HG02571 (cell line): ENCODE results near the gene NELFB.
A peak's percentile ranks its signal among the peaks of the same experiment; 100 is the strongest.

Experiments
- ATAC-seq: cut with Tn5 transposase; IDR thresholded peaks from one replicate; pipeline ENCODE4 v1.9.1; 2021; ENCODE audit warnings: mild to moderate bottlenecking, moderate library complexity; ENCODE audit not compliant: unreplicated experiment

The NELFB gene

DNA sequence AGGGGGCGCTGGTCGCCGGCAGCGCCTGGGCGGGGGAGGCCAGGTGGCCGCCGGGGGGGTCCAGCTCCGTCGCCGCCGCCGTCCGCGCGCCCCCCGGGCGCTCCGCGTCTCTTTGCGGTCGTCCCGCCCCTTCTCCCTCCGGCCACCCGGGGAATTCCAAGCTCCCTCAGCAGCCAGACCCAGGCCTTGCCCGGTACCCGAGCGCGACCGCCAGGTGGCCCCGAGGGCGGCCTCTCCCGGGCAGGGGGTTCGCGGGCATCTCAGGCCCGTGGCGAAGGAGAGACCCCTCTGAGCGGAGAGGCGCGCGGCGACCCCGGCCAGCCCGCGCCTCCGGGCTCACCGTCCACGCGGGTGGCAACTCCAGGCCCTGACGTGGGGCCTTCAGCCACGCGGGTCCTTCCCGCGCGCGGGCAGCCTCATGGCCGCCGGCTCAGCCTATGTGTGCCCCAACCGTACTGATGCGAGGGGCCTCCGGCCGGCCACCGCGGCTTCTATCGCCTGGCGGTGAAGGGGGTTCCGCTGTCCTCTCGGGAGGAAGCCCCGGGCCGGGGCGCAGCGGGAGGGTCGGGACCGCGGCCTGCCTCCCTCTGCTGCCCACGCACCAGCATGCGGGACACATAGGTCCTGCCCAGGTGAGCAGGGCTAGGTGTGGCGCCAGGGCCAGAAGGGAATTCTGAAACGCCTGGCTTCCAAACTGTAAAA, 47.5 kb downstream of the NELFB start:
- ATAC-seq, result peak; percentile 41

DNA sequence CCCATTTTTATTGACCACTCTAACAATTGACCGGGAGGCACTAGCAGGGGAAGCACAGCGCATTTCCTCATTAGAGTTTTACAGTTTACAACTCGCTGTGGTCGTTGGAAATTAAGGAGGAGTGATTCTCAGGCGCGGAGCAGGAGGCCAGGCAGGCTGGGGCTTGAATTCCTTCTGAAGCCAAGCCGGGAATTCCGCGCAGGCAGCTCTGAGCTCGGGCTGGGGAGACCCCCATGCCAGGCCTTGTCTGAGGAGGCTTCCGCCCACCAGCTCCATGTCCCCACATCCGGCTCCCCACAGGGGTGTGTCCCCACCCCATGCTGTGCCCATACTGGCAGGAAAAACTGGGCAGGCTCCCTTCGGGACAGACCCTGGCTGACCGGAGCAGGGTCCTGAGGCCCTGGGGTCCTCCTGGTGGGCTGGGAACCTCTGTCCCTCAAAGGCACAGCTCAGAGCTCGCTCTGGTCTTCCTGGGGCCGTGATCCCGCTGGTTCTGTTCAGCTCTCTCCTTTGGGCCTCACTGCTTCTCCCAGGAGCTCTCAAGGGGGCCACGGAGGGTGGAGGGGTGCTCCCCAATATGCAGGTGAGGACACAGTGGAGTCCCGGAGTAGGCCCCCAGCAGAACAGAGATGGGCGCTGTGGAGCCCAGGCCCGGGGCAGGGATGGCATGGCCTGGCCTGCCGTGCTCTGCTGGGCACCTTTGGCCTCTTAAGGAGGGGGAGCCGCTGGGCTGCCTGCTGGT, 48.2 kb downstream of the NELFB start:
- no peak for ATAC-seq

DNA sequence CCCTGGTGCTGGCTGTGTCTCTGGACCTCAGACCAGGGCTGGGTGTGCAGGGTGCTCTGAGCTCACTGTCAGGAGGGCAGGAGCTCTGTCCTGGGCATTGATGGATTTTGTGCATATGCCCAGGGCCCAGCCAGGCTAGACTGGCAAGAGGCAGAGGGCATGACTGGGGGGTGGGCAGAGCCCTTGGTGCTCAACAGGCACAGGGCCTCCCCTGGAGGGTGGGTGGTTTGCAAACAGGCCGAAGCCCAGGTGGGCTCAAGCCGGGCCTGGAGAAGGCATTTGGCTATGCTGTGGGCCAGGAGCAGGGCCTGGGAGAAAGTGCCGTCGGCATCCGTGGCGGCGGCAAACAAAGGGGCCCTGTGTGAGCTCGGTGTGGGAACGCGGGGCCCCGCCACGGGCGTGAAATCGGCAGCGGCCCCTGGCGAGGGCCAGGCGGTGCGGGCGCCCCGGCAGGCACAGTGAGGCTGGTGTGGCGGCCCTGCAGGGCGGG, 48.8 kb downstream of the NELFB start:
- ATAC-seq, result no peak

DNA sequence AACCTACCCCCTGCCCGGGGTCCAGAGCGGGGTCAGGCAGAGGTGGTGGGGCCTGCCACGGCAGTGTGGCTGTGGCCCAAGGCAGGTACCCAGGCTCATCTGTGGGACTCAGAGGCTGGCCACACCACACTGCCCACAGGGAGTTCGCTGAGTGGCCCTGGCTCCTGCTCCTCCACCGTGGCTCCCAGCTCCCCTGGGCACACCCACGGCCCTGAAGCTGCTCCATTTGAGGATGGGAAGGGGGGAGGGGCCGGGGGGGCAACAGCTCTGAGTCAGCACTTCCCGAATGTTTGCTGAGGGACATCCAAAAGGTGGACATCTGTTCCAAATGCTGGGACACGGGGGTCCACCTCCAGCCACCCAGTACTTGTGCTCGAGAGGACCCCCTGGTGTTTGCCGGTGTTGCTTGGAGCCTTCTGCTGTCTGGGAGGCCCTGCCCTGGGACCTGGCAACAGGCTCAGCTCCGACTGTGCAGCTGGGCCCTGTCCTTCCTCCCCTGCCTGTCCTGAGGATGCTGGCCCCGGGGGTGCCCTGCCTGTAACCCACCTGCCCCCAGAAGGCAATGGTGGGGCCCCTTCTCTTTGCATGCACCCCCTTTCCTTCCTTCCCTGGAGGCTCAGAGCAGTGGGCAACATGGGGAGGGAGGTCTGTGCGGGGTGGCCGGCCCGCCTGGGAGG, 49.4 kb downstream of the NELFB start:
- no peak for ATAC-seq

DNA sequence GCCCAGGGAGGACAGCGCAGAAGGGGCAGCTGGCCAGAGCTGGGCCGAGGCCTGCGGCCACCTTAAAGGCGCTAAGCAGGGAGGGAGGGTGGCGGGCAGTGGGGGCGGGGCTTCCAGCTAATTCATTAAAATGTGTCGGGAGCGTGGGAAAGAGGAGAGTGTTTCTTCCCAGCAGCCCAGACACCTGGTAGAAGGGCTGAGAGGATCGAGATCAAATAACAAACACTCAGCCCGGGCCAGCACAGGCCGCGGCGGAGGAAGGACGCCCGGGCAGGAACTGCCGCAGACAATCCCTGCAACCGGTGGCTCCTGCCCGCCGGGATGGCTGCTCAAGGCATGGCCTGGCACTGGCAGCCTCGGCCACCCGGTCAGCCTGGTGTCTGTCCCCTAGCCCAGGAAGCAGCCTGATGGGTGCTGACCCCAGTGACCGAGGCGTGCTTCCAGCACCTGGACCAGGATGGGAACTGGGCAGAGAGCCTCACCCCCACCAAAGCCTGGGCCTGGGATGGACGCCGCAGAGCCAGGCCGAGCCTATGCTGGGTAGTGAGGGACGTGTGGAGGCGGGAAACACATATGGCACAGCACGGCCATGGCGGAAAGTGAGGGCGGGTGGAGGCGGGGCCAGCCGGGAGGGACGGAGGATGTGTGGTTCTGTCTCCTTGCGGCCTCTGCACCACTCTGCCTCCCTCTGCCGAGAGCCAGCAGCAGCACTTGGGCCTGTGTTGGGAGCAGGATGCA, 50.1 kb downstream of the NELFB start:
- no peak for ATAC-seq

DNA sequence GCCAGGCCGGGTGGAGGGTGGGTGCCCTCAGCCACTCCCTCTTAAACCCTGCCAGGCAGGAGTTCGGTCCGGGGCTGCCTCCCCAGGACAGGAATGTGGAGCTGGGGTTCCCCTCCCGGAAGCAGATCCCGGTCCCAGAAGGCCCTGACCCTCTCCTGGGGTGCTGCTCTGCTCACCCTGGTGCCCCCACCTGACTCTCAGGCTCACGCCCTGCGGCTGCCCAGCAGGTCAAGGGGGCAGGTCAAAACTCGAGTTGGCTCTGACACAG, 50.6 kb downstream of the NELFB start:
- no peak for ATAC-seq

DNA sequence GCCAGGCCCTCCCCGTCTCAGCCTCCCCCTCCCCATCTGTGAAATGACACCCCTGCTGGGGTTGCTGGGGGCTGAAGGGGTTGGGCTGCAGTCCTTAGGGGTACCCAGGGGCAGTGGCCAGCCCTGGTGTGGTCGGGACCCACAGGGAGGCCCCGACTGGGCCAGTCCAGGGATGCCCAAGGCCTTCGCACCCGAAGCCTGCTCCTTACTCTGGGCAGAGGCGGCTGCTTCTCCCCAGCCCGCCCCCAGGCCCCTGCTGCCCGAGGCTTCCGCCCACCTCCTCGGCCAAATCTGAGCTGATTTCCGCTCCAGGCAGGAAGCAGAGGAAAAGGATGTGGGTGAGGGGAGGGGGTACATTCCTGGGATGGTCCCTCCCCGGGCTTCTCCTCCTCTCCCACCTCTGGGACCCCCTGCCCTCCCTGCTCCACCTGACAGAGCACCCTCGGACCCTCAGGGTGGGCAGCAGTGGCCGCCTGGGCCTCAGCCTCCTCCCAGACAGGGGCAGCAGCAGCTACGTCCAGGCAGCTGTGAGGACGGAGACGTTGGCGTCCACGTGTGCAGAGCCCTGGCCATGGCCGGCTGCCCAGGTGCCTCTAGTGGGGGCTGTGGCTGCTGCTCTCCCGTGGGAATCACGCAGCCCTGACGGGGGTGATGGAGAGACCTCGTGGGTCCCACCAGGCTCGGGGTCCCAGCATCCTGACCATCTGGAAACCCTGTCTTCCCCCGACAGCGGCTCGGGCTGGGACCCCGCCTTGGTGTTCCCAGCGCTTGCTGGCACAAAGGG, 51.1 kb downstream of the NELFB start:
- ATAC-seq, result no peak

DNA sequence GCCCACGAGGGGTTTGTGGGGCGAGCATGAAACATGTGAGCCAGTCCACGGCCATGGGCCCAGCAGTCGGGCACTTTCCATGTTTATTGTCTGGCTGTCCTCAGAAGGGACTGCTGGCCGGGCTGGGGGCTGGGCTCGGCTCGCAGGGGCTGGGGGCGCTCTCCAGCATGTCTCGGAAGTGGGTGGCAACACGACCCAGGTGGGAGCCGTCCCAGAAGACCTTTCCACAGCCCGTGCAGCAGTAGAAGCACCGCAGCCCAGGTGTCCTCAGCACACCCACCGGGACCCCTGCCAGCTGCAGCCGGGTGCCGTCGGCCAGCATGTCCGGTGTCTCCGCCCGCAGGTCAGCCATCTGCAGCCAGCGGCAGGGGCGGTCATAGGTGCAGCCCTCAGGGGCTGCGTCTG, 51.7 kb downstream of the NELFB start:
- ATAC-seq, result no peak

DNA sequence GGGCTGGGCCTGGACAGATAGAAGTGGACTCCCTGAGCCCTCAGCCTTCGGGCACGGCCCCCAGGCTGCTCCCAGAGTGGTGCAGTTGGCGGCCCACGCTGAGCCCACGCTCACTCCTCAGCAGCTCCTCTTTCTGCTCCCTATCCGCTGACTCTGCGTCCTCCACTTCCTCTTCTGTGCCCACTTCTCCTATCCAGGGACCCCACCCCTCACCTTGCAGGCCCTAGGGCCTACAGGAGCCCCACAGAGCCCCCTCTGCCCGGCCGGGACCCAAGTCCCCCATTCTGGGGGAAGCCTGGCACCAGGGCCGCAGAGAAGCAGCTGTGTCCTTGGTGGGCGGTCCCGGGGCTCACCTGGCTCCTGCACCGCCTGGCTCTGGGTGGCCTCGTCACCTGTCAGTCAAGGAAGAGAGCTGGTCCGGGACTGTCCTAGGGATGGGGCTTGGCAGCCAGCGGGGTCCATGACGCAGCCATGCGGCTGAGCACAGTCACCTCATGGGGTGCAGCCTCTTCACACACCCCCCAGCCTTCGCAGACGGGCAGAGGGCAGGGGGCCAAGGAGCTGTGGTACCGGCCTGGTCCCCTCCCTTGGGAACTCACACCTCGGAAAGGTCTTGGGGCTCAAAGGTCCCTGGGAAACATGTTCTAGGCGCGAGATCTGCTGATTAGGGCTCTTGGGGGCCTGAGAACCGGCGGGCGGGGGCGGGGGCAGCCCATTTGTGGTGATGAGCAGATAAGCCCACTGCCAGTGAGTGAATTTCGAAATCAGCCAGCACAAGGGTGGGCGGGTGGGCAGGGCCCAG, 52.3 kb downstream of the NELFB start:
- ATAC-seq, result no peak

DNA sequence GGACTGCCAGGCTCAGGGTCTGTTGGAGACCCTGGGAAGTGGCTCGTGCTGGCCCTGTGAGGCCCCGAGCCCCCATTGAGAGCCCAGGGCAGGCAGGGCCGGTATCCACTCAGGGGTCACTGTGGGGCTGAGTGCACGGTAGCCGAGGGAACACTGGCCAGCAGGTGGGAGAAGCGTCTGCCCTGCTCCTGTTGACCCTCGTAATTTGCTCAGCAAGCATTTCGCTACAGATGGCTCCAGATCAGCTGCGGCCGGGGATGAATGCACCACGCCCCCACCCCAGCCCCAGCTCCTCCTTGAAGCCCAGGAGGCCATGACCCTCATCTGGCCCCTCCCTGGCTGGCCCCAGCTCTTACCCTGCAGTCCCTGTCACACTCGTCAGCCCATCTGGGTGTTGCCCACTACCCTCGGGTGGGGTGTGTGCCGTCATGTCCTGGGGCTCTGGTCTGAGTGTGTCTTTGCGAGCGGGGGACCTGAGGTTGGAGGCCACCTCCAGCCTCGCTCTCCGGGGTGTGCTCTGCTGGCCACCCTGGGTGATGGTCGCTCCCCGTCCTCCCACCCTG, 53.0 kb downstream of the NELFB start:
- ATAC-seq, result no peak

DNA sequence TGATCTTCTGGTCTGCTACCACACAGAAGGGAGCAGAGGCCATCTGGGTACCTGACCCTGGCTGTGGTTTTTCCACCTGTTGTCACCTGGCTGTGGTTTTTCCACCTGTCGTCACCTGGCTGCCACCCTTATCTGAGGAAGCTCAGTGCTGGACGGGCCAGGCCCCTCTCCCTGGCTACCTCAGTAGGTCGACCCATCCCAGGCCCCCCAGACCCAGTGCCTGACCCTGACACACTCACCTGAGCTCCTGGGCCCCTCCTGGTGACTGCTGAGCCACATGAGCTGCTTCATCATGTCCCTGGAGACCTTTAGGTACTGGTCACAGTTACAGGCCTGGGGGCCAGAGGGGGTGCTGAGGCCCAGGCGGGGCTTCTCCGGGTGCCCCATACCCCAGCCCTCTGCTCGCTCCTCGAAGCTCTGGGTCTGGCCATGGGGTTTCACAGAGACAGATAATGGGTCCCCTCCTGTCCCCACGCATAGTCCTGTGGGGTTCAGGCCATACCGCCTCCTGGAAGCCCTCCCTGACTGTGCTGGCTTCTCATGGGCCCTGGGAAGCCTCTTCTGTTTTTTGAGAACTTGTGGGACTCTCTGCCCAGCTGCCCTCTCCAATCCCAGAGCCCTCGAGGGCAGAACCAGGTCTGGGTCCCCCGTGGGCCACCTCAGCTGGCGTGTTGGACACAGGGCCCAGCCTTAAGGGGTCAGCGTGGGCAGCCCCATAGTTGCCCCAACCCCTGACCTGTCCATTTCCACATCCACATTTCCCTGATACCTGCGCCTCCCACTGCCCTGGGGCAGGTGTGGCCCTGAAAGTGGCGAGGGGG, 54.5 kb downstream of the NELFB start:
- ATAC-seq, result no peak

DNA sequence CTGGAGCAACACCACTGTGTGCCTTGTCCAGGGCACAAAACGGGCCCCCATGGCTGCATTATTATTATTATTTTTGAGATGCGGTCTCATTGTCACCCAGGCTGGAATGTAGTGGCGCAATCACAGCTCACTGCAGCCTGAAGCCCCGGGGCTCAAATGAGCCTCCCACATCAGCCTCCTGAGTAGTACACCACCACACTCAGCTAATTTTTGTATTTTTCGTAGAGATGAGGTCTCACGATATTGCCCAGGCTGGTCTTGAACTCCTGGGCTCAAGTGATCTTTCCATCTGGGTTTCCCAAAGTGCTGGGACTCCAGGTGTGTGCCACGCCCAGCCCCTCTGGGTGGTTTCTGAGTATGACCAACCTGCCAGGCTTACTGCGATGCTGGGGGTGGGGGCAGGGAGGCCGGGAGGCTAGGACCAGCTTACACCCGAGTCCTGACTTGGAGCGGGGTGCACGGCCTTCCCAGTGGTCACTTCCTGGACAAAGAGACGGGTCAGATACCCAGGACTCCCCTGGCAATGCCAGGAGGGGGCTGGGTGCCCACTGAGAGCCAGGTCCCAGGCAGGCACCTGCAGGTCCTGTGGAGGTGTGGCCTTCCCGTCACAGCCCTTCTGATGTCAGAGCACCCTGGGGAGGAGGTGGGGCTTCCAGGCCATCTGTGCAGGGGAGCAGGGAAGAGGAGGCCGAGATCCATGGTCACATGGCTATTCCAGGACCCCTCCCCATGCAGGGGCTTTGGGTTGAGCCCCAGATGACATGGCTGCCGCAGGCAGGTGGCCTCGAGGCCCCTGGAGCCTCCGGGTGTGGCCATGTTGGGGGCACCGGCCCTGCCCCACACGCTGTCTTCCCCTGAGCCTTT, 55.3 kb downstream of the NELFB start:
- ATAC-seq, result no peak

DNA sequence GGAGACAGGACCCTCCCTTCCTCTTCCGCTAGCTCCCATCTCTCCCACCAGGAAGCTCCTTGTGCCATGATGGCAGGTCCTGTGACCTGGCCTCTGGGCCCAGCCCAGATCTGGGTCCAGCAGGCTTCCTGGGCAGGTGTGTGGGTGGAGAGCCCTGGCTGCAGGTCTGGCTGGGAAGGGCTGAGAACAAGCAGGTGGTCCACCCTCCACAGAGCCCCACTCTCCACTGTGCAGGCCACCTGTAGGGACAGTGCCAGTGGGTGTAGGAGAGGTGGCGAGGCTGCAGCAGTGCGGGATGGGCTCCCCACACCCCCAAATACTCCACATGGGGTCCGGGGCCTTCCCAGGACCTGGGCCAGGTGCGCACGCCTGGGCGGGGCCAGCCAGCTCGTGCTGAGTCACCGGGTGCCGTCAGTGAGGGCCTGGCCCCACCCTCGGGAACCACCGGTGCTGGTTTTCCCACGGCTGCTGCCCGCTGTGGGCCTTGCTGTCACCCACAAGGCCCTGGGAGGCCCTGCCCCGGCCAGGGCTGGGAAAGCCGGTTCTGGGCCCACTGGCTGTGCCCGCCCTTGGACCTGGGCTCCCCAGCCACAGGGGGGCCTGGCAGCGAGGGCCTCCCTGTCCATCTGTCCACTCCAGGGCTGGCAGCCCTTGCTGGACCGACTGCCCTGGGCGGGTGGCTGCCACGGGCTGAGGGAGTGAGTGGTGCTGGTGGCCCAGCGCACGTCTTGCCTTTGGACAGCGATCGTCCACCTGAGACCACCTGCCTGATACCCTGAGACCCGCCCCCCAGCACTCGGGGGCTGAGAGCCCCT, 56.3 kb downstream of the NELFB start:
- no peak for ATAC-seq

DNA sequence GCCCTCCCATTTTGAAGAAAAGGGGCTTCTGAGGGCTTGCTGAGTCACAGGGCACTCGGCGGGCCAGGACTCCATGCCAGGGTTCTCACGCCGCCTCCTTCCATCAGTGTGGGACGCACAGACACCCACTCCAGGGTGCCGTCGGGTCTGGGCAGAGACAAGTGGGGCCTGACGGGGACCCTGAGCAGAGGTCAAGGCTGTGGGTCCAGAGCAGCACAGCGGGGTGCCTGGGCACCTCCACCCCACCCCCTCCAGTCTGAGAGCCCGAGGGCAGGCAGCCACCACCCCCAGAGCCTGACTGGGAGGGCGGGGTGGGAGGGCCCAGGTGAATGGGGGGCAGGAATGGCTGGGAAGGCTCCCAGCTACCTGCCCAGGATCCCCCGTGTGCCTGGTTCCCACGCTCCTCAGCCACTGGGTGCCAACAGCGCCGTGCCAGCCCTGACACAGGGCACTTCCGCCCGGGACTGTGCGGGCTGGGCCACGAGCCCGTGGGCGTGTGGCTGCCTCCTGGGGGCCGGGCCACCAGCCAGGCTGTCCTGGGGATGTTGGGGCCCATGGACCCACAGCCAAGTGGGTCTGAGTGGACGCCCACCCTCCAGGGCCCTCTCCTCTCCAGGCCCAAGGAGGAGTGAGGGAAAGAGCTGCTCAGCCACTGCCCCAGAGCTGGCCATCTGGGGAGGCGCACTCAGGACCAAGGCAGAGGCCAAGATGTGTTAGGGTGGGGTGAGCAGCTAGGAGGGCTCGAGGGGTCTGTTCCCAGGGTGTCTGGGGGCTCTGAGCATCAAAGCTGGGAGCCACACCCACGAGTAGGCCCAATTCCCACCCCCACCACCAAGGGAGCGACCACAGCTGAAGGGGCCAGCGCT, 57.1 kb downstream of the NELFB start:
- no peak for ATAC-seq

DNA sequence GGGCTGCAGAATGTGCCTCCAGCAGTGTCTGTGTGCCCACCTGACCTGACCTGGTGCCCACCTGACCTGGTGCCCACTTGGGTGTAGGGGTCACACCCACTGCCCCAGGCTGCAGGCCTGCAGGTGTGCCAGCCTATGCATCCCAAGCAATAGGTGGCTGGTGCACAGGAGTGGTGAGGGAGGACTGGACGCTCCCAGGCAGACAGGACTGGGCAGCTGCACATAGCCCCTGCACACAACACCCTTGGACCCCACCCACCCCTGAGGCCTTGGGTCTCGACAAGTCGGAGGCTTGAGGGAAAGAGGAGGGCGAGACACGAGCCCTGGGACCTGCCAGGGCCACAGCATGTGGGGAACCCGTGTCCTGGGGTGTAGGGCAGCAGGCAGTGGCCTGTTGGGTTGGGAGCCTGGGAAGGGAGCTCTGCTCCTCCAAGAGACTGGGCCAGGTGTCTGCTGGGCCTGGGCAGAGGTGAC, 57.8 kb downstream of the NELFB start:
- no peak for ATAC-seq
